HG02763 (cell line): ENCODE results near the gene CGB8.
"Not testable (repeated sequence)": the region's sequence is repeated elsewhere in the genome, so short reads cannot be mapped to it uniquely, and the experiment has no call there.

Experiments
- ATAC-seq: cut with Tn5 transposase; IDR thresholded peaks from one replicate; pipeline ENCODE4 v1.9.1; 2021; ENCODE audit warnings: mild to moderate bottlenecking, moderate library complexity; ENCODE audit not compliant: unreplicated experiment

The CGB8 gene

GRCh38 chr19:49031642-49032301 is 17.1 kb downstream of the CGB8 start, which contains the start of gene CGB2:
TSS of gene CGB2 (plus strand) at chr19:49031890. CDS start at chr19:49032096, 206 bp downstream.
- not testable (repeated sequence) for ATAC-seq

- ATAC-seq: not testable (repeated sequence)
Observed at GRCh38 chr19:49030323-49030722, 18.6 kb downstream of the CGB8 start.

- ATAC-seq: not testable (repeated sequence)
Observed at GRCh38 chr19:49029749-49030148, 19.2 kb downstream of the CGB8 start.

- ATAC-seq: not testable (repeated sequence)
Observed at GRCh38 chr19:49028686-49029085, 20.2 kb downstream of the CGB8 start.

- not testable (repeated sequence) for ATAC-seq
Observed at GRCh38 chr19:49025599-49025998, 23.3 kb downstream of the CGB8 start.

GRCh38 chr19:49025088-49025487 is 23.8 kb downstream of the CGB8 start:
- ATAC-seq: not testable (repeated sequence)

GRCh38 chr19:49024233-49024632 is 24.7 kb downstream of the CGB8 start, which contains the start of gene CGB3:
TSS of gene CGB3 (minus strand) at chr19:49024333. CDS start at chr19:49023971, 362 bp downstream.
- not testable (repeated sequence) for ATAC-seq

- ATAC-seq: no peak
Observed at GRCh38 chr19:49022116-49022515, 26.8 kb downstream of the CGB8 start.

GRCh38 chr19:49020931-49021895 is 27.7 kb downstream of the CGB8 start:
- no peak for ATAC-seq

- ATAC-seq: no peak
Observed at GRCh38 chr19:49020342-49020741, 28.6 kb downstream of the CGB8 start.

GRCh38 chr19:49019242-49019932 is 29.5 kb downstream of the CGB8 start:
- ATAC-seq: no peak

GRCh38 chr19:49018388-49019241 is 30.3 kb downstream of the CGB8 start:
- not testable (repeated sequence) for ATAC-seq

GRCh38 chr19:49017666-49018351 is 31.1 kb downstream of the CGB8 start:
- no peak for ATAC-seq

GRCh38 chr19:49017041-49017665 is 31.8 kb downstream of the CGB8 start, which contains the start of gene LHB:
TSS of gene LHB (minus strand) at chr19:49017091. CDS start at chr19:49017081, 10 bp downstream.
- no peak for ATAC-seq

GRCh38 chr19:49016067-49016839 is 32.7 kb downstream of the CGB8 start:
- ATAC-seq: no peak

- ATAC-seq: no peak
Observed at GRCh38 chr19:49014870-49015255, 34.0 kb downstream of the CGB8 start.

GRCh38 chr19:49014123-49014869 is 34.6 kb downstream of the CGB8 start:
- no peak for ATAC-seq
